DOHH2 (cell line): ENCODE data around the gene H6PD.

Experiments
- H3F3A ChIP-seq: fragments of 200-600 bp; sonication (generic), shearing (Covaris generic); 2 replicates; pipeline ENCODE4 v1.6.0; 2016; ENCODE audit warnings: antibody characterized with exemption, mild to moderate bottlenecking; ENCODE audit not compliant: control insufficient read depth, insufficient read depth
- H3K27ac ChIP-seq: fragments of 200-600 bp; sonication (generic); 2 replicates; pipeline ENCODE4 v1.5.1; 2014; ENCODE audit warnings: low read depth, mild to moderate bottlenecking, low read length, moderate library complexity
- H3K27me3 ChIP-seq: fragments of 200-600 bp; sonication (generic); 2 replicates; pipeline ENCODE4 v1.6.1; 2014; ENCODE audit warnings: mild to moderate bottlenecking, low read length, mixed read lengths; ENCODE audit not compliant: control insufficient read depth
- H3K36me3 ChIP-seq: fragments of 200-600 bp; sonication (generic); 2 replicates; pipeline ENCODE4 v1.6.1; 2014; ENCODE audit warnings: mild to moderate bottlenecking, low read length, moderate library complexity, mixed read lengths; ENCODE audit not compliant: control insufficient read depth
- H3K4me1 ChIP-seq: fragments of 200-600 bp; sonication (generic); 2 replicates; pipeline ENCODE4 v1.6.1; 2014; ENCODE audit warnings: mild to moderate bottlenecking, low read length, mixed read lengths; ENCODE audit not compliant: control insufficient read depth
- H3K4me2 ChIP-seq: fragments of 200-600 bp; sonication (generic); 2 replicates; pipeline ENCODE4 v1.6.0; 2014; ENCODE audit warnings: mild to moderate bottlenecking, low read length, moderate library complexity
- H3K4me3 ChIP-seq: fragments of 200-600 bp; sonication (generic); 2 replicates; pipeline ENCODE4 v1.5.1; 2014; ENCODE audit warnings: mild to moderate bottlenecking, low read length, mixed read lengths
- H3K79me2 ChIP-seq: fragments of 200-600 bp; sonication (generic); 2 replicates; pipeline ENCODE4 v1.6.1; 2014; ENCODE audit warnings: mild to moderate bottlenecking, low read length, mixed read lengths; ENCODE audit not compliant: control insufficient read depth
- H3K9me2 ChIP-seq: fragments of 200-600 bp; sonication (generic); replicated peaks from 2 replicates; pipeline ENCODE4 v1.6.1; 2014; ENCODE audit warnings: mild to moderate bottlenecking, low read length, mixed read lengths; ENCODE audit not compliant: control insufficient read depth
- H3K9me3 ChIP-seq: fragments of 200-600 bp; sonication (generic); 2 replicates; pipeline ENCODE4 v1.6.1; 2014; ENCODE audit warnings: antibody characterized with exemption, low read length, mixed read lengths; ENCODE audit not compliant: control insufficient read depth, insufficient read depth
- H4K20me1 ChIP-seq: fragments of 200-600 bp; sonication (generic); 2 replicates; pipeline ENCODE4 v1.6.0; 2014; ENCODE audit warnings: low read depth, mild to moderate bottlenecking, antibody characterized with exemption, low read length, moderate library complexity; ENCODE audit not compliant: control insufficient read depth, insufficient read depth
- CTCF ChIP-seq: fragments of 200-600 bp; sonication (generic); IDR thresholded peaks from one replicate; pipeline ENCODE4 v1.5.1; 2014; ENCODE audit warnings: antibody characterized with exemption, mild to moderate bottlenecking, low read depth, low read length; ENCODE audit not compliant: poor library complexity, severe bottlenecking
- EZH2phosphoT487 ChIP-seq: fragments of 200-600 bp; sonication (generic); IDR thresholded peaks from 2 replicates; pipeline ENCODE4 v1.6.1; 2017; ENCODE audit warnings: borderline replicate concordance, mild to moderate bottlenecking, antibody characterized with exemption, low read length, moderate library complexity, mixed read lengths

Gene H6PD

DNA sequence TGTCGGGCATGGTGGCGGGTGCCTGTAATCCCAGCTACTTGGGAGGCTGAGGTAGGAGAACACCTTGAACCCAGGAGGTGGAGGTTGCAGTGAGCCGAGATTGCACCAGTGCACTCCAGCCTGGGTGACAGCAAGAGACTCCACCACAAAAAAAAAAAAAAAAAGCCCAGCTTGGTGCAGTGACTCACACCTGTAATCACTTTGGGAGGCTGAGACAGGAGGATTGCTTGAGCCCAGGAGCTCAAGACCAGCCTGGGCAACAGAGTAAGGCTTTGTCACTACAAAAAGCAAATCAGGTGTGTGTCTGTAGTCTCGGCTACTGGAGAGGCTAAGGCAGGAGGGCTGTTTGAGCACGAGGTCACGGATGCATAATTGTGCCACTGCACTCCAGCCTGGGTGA lies 5.0 kb upstream of the H6PD start:
- no peaks in the 10 kb centered on the region for H3K9me3 ChIP-seq
- no peak for TF ChIP-seq CTCF
- no peak for TF ChIP-seq EZH2phosphoT487
- no peaks in the 10 kb centered on the region for H3K36me3 ChIP-seq
- no peak overlapping the region for H3K27ac ChIP-seq
- H3K9me2 ChIP-seq: no peaks in the 10 kb centered on the region
- H3K4me2 ChIP-seq: no peak overlapping the region
- H3K79me2 ChIP-seq: no peaks in the 10 kb centered on the region
- peaks cover 4% of the 10 kb centered on the region; the same call in 1 of the 2 replicates for H3F3A ChIP-seq
- no peak overlapping the region for H3K4me3 ChIP-seq
- H4K20me1 ChIP-seq: no peaks in the 10 kb centered on the region
- peaks cover 10% of the 10 kb centered on the region for H3K4me1 ChIP-seq
- peaks cover 17% of the 10 kb centered on the region for H3K27me3 ChIP-seq

DNA sequence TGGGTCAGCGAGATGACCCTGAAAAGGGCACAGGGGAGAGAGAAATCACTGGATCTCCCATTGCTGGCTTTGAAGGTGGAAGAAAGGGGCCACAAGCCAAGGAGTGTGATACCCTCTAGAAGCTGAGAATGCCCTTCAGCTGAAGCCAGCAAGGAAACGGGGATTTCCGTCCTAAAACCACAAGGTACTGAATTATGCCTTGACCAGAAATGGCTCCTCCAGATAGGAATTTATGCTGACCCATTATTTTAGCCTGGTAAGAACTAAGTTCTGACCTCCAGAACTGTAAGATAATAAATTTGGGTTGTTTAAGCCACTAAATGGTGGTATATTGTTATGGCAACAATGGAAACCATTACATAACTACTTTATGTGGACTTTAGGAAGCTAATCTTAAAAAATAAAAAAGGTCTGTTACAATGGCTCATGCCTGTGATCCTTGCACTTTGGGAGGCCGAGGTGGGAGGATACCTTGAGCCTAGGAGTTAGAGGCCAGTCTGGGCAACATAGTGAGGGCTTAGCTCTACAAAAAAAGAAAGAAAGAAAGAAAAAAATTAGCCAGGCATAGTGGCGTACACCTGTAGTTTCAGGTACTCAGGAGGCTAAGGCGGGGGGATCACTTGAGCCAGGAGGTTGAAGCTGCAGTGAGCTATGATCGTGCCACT lies 3.6 kb upstream of the H6PD start:
- Histone ChIP-seq H3K4me3 (no peak overlapping the region), H3K9me2 (no peaks in the 10 kb centered on the region), H3K9me3 (no peaks in the 10 kb centered on the region), H3K27me3 (peaks cover 14% of the 10 kb centered on the region), H3K4me2 (no peak overlapping the region), H3K4me1 (peaks cover 15% of the 10 kb centered on the region), H3K36me3 (no peaks in the 10 kb centered on the region), H4K20me1 (no peaks in the 10 kb centered on the region), H3K27ac (no peak overlapping the region), H3K79me2 (peaks cover 9% of the 10 kb centered on the region), H3F3A (peaks cover 4% of the 10 kb centered on the region; the same call in 1 of the 2 replicates)
- TF ChIP-seq CTCF (no peak), EZH2phosphoT487 (no peak)

- Histone ChIP-seq H3K9me2 (no peaks in the 10 kb centered on the region), H3K27ac (no peak overlapping the region), H3K9me3 (no peaks in the 10 kb centered on the region), H3K4me1 (peaks cover 18% of the 10 kb centered on the region), H3K36me3 (0 out of 2 replicates have a peak, but pooled peaks cover 1% of the 10 kb centered on the region), H4K20me1 (no peaks in the 10 kb centered on the region), H3K79me2 (peaks cover 10% of the 10 kb centered on the region), H3K4me2 (no peak overlapping the region), H3F3A (peaks cover 6% of the 10 kb centered on the region; the same call in 1 of the 2 replicates), H3K4me3 (no peak overlapping the region), H3K27me3 (peaks cover 10% of the 10 kb centered on the region)
- TF ChIP-seq CTCF (no peak), EZH2phosphoT487 (no peak)
Observed at GRCh38 chr1:9231648-9232332, 2.8 kb upstream of the H6PD start.
